ENCODE results near the gene TIPIN.
"Not testable (repeated sequence)": the region's sequence is repeated elsewhere in the genome, so short reads cannot be mapped to it uniquely, and the experiment has no call there.

TIPIN gene

DNA sequence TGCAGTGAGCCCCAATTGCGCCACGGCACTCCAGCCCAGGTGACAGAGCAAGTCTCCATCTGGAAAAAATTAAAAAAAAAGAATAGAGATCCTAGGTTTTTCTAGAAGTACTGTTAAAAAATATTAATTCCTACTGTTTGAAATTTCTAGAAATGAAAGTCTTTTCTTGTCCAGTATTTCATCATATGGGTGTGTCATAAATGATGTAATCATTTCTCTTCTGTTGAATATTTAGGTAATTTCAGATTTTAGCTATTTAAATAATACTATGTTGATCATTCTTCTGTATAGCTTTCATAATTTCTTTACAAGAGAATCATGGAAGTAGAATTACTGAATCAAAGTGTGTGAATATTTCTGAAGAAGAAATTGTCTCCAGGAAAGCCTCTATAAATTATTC, 24.9 kb upstream of the TIPIN start:
- not testable (repeated sequence) for DNase-seq

GRCh38 chr15:66378814-66379430, 22.4 kb upstream of the TIPIN start:
- no peak for DNase-seq

DNA sequence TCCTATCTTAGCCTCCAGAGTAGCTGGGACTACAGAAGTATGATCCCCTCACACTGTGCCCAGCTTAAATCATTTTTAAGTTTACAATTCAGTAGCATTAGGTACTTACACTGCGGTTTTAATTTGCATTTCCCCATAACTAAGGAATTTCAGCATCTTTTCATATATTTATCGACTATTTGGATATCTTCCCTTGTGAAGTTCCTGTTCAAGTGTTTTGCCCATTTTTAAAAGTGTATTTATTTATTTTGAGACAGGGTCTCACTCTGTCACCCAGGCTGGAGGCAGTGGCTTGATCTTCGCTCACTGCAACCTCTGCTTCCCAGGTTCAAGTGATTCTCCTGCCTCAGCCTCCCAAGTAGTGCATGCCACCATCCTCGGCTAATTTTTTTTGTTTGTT, 17.7 kb upstream of the TIPIN start:
- DNase-seq = no peak

GRCh38 chr15:66369773-66370651, 13.5 kb upstream of the TIPIN start:
- DNase-seq = no peak

- no peak for DNase-seq
Observed at GRCh38 chr15:66364944-66365528, 8.6 kb upstream of the TIPIN start.

DNA sequence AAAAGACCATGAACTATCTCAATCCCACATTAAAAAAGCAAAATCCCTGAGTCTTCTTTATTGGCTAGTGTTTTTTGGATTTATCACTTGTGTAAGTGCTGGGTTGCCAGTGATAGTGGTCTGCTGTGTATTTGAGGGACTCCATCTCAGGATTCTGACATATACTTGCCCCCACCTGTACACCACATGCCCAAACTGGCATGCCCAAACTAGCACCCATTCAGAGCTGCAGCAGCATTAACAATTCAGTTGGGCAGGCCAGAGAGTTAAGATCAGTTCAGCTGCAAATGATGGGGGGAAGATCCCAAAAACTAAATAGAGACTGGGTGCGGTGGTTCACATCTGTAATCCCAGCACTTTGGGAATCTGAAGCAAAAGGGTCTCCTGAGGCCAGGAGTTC, 6.3 kb upstream of the TIPIN start:
- DNase-seq = no peak

DNA sequence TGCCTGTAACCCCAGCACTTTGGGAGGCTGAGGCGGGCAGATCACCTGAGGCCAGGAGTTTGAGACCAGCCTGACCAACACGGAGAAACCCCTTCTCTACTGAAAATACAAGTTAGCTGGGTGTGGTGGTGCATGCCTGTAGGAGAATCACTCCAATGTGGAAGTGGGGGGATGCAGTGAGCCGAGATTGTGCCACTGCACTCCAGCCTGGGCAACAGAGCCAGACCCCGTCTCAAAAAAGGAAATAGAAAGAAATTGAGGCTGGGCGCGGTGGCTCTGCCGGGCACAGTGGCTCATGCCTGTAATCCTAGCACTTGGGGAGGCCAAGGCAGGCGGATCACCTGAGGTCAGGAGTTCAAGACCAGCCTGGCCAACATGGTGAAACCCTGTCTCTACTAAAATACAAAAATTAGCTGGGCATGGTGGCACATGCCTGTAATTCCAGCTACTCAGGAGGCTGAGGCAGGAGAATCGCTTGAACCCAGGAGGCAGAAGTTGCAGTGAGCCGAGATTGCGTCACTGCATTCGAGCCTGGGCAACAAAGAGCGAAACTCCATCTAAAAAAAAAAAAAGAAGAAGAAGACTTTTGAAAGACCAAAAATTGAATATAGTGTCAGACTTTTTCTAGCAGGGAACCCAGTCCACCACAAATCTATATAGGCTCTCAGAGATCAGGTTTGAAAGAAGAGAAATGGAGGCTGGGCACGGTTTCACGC, 5.4 kb upstream of the TIPIN start:
- DNase-seq = not testable (repeated sequence)

DNA sequence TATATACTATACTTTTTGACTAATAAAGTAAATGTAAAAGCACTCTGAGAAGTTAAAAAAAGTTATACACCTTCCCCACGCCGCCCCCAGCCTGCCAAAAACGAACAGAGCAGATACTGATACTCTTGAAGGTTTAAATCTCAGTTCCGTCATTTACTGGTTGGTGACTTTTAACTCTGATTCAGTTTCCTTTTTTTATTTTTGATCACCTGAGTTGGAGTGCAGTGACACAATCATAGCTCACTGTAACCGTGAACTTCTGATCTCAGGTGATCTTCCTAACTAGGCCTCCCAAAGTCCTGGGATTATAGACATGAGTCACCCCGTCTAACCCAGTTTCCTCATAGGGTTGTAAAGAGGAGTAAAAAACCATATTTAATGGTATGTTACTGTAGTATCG, 3.3 kb upstream of the TIPIN start:
- no peak for DNase-seq

- no peak for DNase-seq
Observed at GRCh38 chr15:66356077-66356358, 467 bp downstream of the TIPIN start.

DNA sequence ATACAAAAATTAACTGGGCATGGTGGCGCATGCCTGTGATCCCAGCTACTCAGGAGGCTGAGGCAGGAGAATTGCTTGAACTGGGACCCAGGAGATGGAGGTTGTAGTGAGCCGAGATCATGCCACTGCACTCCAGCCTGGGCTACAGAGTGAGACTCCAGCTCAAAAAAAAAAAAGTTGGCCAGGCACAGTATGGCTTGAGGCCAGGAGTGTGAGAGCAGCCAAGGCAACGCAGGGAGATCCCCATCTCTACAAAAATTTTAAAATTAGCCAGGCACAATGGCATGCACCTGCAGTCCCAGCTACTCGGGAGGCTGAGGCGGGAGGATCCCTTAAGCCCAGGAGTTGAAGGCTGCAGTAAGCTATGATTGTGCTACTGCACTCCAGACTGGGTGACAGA, 8.0 kb downstream of the TIPIN start:
- not testable (repeated sequence) for DNase-seq

DNA sequence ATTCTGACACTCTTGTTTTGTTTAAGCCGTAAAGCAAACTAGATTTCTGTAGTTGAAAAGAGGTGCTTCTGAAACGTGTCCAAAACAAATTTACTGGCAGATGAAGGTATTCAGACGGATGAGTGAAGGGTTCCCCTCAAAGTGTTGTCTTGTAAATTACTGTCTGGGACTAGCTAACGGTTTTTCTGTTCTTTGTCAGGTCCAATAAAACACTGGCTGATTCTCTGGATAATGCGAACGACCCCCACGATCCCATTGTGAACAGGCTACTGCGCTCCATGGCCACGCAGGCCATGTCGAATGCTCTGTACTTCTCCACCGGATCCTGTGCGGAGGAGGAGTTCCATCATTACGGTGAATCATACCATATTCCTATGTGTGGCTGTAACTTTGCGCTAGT, 27.7 kb downstream of the TIPIN start:
- DNase-seq = no peak

GRCh38 chr15:66327736-66328135, 28.7 kb downstream of the TIPIN start:
- DNase-seq = no peak

DNA sequence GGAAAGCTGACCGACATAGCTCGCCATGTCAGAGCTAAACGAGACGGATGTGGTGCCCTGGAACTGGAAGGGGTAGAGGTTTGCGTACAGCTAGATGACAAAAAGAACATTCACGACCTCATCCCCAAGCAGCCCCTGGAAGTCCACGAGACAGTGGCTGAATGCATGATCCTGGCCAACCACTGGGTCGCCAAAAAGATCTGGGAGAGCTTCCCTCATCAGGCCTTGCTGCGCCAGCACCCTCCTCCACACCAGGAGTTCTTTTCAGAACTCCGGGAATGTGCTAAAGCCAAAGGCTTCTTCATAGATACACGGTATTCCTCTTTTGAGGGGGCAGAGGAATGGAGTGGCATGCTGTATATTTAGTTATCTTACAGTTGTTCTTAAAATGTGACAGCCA, 30.4 kb downstream of the TIPIN start:
- DNase-seq = no peak

- DNase-seq = no peak
Observed at GRCh38 chr15:66323312-66323928, 33.1 kb downstream of the TIPIN start.

DNA sequence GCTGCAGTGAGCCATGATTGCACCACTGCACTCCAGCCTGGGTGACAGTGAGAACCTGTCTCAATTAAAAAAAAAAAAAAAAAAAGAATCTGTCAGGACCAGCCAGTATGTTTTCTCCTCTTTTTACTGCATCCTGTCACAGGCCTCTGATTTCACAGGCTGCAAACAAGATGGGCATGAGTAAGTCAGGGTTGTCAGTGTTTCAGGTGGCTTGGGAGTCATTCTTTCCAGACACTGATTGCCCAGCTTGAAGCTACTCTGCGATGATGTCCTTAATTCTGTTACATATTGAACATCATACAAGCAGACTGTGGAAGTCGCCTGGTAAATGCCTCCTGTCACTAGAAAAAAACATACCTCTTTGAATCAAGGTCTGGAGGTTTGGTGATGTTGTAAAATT, 44.3 kb downstream of the TIPIN start:
- no peak for DNase-seq

GRCh38 chr15:66310786-66311185, 45.7 kb downstream of the TIPIN start:
- no peak for DNase-seq

DNA sequence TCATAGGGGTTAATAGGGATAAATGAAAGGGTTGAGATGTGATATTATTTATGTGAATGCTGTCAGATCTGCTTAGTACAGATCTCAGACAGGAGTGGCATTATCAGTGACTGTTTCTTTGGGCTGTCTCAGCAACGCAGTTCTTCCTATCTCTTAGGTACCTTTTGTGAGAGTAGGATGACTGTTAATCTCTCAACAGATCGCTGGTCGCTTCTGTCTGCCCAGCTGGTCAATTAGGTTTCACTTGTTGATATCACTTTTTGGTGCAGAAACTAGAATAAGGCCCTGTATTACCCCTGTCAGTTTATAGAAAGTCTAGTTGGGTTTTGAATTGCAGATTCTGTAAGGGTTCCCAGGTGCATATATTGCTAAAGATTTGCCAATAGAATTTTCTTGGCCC, 46.7 kb downstream of the TIPIN start:
- DNase-seq = no peak

GRCh38 chr15:66308531-66308930, 48.0 kb downstream of the TIPIN start:
- DNase-seq = no peak

GRCh38 chr15:66306381-66306780, 50.1 kb downstream of the TIPIN start:
- DNase-seq = no peak

GRCh38 chr15:66304425-66304824, 52.1 kb downstream of the TIPIN start:
- not testable (repeated sequence) for DNase-seq

- no peak for DNase-seq
Observed at GRCh38 chr15:66302489-66303278, 53.8 kb downstream of the TIPIN start.

- no peak for DNase-seq
Observed at GRCh38 chr15:66298803-66299251, 57.7 kb downstream of the TIPIN start.

Data from CD4-positive, alpha-beta T cell treated with Interferon gamma for 1 hour (primary cell).